Kidney glomerular epithelial cell (primary cell): Measurements from ENCODE around the gene PLEKHG3.
A peak's percentile ranks its signal among the peaks of the same experiment; 100 is the strongest.
"Not testable (repeated sequence)": the region's sequence is repeated elsewhere in the genome, so short reads cannot be mapped to it uniquely, and the experiment has no call there.

Experiments used
- DNase-seq: peaks from one replicate; lab custom pipeline; 2025; lab: John Stamatoyannopoulos, UW

Gene PLEKHG3

DNA sequence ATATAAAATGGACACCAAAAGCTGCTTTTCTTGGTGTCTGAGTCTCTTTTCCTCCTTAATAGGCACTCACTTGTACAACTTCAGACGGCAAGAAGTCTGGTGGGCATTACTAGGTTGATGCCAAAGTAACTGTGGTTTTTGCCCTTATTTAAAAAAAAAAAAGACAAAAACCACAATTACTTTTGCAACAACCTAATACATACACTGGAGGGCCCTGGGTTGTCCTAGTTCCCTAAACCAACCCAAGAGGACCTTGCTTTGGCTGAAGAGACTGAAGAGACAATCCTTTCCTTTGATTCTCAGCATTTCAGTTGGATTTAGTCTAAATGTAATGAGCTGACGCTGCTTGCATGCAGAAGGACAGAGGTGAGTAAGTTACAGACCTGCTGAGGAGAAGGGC lies 16.2 kb upstream of the PLEKHG3 start:
- DNase-seq, result no peak

- no peak for DNase-seq
These were observed 15.4 kb upstream of the PLEKHG3 start for GRCh38 chr14:64688811-64689281.

DNA sequence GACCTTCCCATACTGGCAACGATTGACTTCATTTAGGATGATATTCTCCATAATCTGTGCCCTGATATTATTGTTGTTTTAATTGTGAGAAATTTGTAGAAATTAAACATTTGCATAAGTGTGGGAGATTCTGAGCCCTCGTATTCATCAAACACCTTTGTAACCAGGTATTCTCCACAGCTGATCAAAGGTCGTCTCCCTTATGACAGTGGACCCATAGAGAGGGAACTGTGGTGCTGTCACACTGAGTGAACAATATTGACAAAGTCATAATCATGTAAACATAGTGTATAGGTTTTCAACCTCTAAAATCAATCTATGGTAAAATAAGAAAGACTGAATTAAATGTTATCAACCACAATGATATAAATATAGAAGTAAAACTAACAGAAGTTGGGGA lies 14.9 kb upstream of the PLEKHG3 start:
- no peak for DNase-seq

DNA sequence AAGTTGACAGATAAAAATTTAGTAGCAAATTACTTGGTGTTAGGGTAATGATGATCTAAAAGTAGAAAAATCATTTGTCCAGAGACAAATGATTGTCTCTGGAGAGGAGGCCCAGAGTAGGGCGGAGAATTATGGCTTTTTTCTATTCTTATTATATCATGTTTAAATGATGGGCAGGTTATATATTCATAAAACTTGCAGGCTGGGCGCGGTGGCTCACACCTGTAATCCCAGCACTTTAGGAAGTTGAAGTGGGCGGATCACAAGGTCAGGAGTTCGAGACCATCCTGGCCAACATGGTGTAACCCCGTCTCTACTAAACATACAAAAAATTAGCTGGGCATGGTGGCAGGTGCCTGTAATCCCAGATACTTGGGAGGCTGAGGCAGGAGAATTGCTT lies 13.6 kb upstream of the PLEKHG3 start:
- not testable (repeated sequence) for DNase-seq

DNA sequence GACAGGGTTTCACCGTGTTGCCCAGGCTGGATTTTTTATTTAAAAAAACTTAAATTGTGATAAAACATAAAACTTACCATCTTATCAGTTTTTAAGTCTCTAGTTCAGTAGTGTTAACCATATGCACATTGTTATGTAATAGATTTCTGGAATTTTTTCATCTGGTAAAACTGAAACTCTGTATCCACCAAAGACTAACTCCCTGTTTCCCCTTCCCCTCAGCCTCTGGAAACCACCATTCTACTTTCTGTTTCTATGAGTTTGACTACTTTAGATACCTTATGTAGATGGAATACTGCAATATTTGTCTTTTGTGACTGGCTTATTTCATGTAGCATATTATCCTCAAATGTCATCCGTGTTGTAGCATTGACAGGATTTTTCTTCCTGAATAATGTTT lies 12.8 kb upstream of the PLEKHG3 start:
- no peak for DNase-seq

- DNase-seq, result no peak
These were observed 11.8 kb upstream of the PLEKHG3 start for GRCh38 chr14:64692189-64692985.

GRCh38 chr14:64692986-64693809 lies 11.0 kb upstream of the PLEKHG3 start:
- DNase-seq, result no peak

DNA sequence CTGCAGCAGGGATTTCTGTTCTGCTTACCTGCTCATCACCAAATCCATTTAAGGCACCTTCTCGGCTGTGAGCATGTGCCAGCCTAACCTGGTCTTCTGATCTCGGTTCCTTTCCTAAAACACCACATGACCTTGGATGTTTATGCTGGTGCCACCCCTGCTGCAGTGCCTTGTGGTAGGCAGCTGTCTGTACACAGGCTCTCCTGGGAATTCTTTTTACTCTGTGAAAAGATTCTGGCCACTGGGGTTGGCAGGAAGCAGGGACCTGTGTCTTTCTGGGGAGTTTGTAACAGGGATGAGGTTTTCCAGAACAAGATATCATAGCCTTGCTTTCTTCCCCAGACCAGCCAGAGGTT lies 10.4 kb upstream of the PLEKHG3 start:
- DNase-seq, result no peak

- no peak for DNase-seq
These were observed 9.2 kb upstream of the PLEKHG3 start for GRCh38 chr14:64695071-64695470.

GRCh38 chr14:64696355-64696857 lies 7.8 kb upstream of the PLEKHG3 start:
- peak; percentile 86 for DNase-seq

GRCh38 chr14:64698903-64699302 lies 5.3 kb upstream of the PLEKHG3 start:
- no peak for DNase-seq

- DNase-seq, result no peak
These were observed 3.9 kb upstream of the PLEKHG3 start for GRCh38 chr14:64700290-64700689.

DNA sequence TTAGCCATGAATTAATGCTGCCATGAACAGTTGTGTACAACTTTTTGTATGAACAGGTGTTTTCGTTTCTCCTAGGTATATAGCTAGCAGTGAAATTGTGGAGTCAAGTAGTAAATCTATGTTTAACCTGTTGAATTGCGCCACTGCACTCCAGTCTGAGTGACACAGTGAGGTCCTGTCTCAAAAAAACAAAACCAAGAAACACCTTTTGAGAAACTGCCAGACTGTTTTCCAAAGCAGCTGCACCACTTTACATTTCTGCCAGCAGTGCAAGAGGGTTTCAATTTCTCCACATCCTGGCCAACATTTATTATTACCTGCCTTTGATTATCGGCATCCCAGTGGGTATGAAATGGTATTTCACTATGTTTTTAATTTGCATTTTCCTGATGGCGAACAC lies 3.3 kb upstream of the PLEKHG3 start:
- no peak for DNase-seq

- peak; percentile 66 for DNase-seq
These were observed 2.6 kb upstream of the PLEKHG3 start for GRCh38 chr14:64701660-64702059.

DNA sequence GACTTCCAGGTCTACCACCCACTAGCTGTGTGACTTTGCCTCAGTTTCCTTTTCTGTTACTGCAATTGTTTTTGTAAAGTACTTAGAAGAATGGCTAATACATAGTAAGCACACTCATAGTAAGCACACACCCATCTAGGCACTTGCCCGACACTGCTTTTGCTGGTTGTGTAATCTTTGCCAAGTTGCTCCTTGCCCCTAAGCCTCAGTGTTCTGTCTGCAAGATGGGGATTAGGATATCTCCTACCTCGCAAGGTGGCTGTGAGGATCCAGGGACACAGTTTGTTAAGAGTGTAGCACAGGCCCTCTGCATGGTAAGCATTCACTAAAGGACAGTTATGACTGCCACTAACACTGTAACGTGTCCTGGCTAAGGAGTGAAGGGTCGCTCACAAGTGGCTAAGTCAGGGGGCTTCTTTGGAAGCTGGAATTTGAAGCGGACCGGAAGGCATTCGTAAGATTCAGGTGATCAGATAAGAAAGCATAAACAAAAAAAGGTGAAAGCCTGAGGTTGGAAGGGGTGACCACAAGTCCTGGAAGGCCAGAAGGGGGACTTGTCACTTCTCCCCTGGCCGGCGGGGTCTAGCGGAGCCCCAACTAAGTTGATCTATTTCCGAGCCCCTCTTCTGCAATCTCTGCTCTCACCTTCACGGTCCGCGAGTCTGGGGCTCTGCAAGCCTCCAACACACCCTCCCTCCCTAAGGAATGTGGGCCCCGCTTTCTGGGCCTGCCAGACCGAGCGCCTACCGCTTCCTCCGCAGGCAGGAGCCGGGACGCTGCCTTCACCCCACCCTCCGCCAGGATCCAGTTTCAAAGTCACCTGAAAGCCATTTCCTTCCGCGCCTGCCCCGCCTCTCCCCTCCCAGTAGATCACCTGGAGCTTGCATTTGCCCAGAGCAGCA lies 1.5 kb upstream of the PLEKHG3 start:
- no peak for DNase-seq

- DNase-seq, result no peak
These were observed 655 bp upstream of the PLEKHG3 start for GRCh38 chr14:64703395-64704142.

DNA sequence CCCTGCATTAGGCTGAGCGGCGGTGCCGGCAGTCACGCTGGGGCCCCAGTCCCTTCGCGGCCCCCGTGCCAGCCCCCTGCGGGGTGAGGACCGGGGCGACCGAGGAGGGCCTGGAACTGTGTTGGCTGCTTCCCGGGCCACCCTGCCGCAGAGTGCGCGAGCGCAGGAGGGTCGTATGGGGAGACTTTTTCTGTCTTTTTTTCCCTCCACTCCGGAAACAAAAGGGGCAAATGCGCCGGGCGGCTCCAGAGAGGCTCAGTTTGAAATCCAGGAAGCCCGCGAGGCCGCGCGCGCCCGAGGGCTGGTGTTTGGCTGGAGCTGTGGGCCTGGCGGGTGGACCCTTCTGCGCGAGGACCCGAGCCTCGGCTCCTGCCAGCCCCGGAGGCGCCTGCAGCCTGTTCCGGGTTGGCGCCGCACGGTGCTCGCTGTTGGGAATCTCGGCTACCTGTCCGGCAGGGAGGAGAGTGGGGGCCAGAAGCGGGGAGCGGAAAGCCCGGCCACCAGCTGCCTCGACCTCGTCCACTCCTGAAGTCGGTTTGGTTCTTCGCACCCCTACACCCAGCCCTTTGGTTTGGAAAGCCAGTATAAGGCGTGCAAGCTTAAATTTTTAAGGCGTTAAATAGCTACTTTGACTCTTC lies 638 bp downstream of the PLEKHG3 start:
- DNase-seq, result no peak

DNA sequence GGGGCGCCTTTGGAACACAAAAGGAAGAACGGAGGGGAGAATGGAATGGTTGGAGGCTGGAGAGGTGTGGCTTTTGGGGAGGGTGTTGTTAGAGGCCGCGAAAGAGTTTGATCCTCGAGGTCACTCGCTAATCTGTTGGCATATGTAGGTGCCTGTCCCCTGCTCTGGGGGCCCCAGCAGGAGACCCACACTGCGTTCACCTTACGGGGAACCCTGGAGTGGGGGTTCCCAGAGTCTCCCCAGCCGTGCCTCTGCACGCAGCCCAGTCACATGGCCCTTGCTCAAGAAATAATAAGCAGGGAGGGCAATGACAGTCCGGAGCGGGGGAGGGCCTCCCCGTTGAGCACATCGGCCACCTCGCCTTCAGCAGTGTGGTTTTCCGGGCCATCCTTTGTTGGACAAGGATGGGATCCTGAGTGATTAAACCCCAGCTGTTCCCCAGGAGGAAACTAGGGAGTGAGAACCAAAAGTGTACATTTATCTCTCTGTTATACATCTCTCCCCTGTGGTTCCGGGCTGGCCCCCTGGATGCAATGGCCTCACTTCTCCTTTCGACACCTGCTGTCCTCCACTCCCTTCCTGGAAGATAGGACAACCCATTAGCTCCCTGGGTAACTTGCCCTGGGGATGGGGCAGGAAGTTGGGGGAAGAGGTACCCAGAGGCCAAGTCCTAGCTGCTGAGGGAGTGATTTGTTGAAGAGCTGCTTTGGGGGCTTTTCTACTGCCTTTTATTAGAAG lies 1.3 kb downstream of the PLEKHG3 start:
- DNase-seq, result no peak

DNA sequence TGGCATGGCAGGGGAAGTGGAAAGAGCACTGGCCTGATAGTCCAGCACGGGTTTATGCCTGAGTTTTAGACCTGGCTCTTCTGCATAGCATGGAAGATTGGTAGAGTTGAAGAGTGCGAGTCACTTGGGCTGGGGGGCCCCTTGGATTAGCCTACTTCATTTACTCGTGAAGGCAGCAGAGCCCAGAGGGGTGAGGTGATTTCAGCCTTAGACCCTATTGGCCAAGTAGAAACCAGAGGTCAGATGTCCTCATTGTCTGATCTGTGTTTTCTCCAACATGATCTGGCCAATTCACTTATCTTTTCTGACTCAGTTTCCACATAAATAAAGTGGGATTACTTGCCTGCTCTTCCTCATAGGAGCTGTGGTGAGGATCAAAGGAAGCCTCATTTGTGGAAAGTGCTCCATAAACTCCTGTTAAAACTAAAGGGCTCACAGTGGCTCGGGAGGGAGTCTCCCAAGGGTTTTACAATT lies 1.9 kb downstream of the PLEKHG3 start:
- DNase-seq, result no peak

GRCh38 chr14:64706593-64707193 lies 2.5 kb downstream of the PLEKHG3 start:
- no peak for DNase-seq
